ENCODE data around the gene MSLN. TPM values are rescaled to one million over a fixed set of nuclear protein-coding genes. Genes with fewer than 3 reads are reported as not detected.

Gene MSLN
- polyA plus RNA-seq, 2 of the 4 experiments (the other 2 are of a cell fraction), result 2.4 to 3.6 TPM

DNA sequence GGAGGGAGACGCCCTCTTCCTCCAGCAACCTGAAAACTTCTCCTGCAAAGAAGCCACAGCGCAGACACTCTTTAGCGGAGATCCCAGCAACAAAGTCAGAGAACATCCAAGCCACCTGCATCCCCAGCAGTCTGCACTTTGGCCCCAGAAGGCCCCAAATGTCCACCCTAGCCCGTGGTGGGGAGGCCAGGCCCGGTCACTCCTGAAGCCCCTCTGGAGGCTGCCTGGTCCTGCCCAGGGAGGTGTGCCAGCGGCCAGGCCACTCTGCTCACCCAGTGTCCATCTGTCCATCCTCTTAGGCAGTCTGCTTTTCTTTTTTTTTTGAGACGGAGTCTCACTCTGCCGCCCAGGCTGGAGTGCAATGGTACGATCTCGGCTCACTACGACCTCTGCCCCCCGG is 28.2 kb upstream of the MSLN start (continued):
- TF ChIP-seq FOSL2 (IDR thresholded peaks at IDR 0.05) (no peak), FOSL2 (CRISPR knock-in tag; IDR thresholded peaks at IDR 0.05) (no peak), CEBPB (IDR thresholded peaks at IDR 0.05) (no peak)

- POLR2A ChIA-PET, result interaction anchor here (1.4 kb wide), 1 partner anchor 8 kb away, joined by 4 read pairs; the partner anchor contains the start of gene CIAO3
- 85% methylated on average over 12 of the region's 13 CpGs for WGBS (ENCODE audit: missing lambda C conversion rate)
- Histone ChIP-seq H3K4me1 (peaks cover 6% of the 10 kb centered on the region; the same call in 1 of the 3 replicates), H3K9me3 (no peaks in the 10 kb centered on the region), H3K27ac (no peak overlapping the region), H3K4me2 (no peak overlapping the region), H3K4me3 (no peak overlapping the region)
- FAIRE-seq, result no peak
- peak in 1 of 2 experiments; percentile 53 for DNase-seq (ENCODE audit: low read depth in 1 of 2, low spot score in 1 of 2)
- CTCF ChIA-PET, result interaction anchor here (0.8 to 28.0 kb wide), 8 partner anchors 8 to 54 kb away, joined by 3 to 656 read pairs (median 6); partner anchors contain the start of genes ANTKMT, CCDC78, CIAO3 and FBXL16
- TF ChIP-seq FOSL2 (IDR thresholded peaks at IDR 0.05) (no peak), FOSL2 (CRISPR knock-in tag; IDR thresholded peaks at IDR 0.05) (0 out of 2 replicates have a peak, but pooled peaks have one; percentile 23), GATA3 (IDR thresholded peaks at IDR 0.05; ENCODE audit: borderline replicate concordance) (no peak)
- ATAC-seq, result no peak
Observed at GRCh38 chr16:732936-733335, 27.6 kb upstream of the MSLN start.

DNA sequence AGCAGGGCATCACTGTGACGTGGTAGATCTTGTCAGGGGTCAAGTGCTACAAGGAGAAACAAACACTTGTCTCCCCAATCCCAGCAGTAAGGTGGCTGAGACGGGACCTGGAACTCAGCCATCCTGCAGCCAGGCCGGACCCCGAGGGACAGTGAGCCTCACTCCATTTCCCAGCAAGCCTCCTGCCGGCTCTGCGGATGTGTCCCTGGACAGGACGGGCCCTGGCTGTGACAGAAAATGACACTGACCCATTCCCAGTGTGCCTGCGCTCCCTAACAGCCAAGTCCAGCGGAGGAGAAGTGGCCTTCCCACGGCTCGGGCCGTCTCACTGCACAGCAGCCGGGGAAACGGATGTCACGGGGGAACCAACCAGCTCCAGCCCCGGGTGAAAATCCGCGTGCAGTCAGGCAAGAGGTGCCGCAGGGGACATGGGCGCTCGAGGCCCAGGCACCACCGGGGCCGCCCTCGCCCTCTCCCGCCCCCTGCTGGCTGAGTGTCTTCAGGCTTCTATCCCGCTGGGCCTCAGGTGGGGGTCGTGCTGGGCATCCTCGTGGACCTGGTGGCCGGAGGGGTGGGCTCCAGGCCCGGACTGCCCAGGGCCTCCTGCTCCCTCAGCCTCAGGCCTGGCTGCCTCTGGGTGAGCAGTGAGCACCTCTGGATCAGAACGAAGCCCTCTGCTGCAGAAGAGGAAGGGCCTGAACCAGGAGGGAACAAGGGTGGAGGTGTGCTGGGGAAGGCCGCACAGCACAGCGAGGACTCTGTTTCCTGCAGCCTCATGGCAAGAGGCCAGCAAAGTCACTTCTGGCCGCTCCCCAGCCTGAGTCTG is 26.9 kb upstream of the MSLN start:
- peak; percentile 35 to 67; a peak in 4 of 6 replicates for ATAC-seq
- CTCF ChIA-PET, result interaction anchor here (0.7 to 28.0 kb wide), 11 partner anchors 7 to 55 kb away, joined by 3 to 656 read pairs (median 4); partner anchors contain the start of genes ANTKMT, CCDC78, CIAO3 and FBXL16
- Histone ChIP-seq H3K4me1 (peaks cover 5% of the 10 kb centered on the region; the same call in 1 of the 3 replicates), H3K9me3 (no peaks in the 10 kb centered on the region), H3K4me2 (no peak overlapping the region), H3K27ac (no peak overlapping the region), H3K4me3 (no peak overlapping the region)
- peak in 1 of 2 experiments; percentile 50 for DNase-seq (ENCODE audit: low read depth in 1 of 2, low spot score in 1 of 2)
- no peak for FAIRE-seq
- 65% methylated on average over 26 of the region's 34 CpGs for WGBS (ENCODE audit: missing lambda C conversion rate)
- POLR2A ChIA-PET, result no interaction called here
- TF ChIP-seq, protein P1, sequence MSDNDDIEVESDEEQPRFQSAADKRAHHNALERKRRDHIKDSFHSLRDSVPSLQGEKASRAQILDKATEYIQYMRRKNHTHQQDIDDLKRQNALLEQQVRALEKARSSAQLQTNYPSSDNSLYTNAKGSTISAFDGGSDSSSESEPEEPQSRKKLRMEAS (IDR thresholded peaks at IDR 0.05), result 0 out of 2 replicates have a peak, but pooled peaks have one; percentile 35
- TF ChIP-seq HOXB5 (CRISPR knock-in tag; IDR thresholded peaks at IDR 0.05), result no peak
- no peak for TF ChIP-seq KDM1A (IDR thresholded peaks at IDR 0.05; ENCODE audit: low read depth)
- TF ChIP-seq, protein P2, sequence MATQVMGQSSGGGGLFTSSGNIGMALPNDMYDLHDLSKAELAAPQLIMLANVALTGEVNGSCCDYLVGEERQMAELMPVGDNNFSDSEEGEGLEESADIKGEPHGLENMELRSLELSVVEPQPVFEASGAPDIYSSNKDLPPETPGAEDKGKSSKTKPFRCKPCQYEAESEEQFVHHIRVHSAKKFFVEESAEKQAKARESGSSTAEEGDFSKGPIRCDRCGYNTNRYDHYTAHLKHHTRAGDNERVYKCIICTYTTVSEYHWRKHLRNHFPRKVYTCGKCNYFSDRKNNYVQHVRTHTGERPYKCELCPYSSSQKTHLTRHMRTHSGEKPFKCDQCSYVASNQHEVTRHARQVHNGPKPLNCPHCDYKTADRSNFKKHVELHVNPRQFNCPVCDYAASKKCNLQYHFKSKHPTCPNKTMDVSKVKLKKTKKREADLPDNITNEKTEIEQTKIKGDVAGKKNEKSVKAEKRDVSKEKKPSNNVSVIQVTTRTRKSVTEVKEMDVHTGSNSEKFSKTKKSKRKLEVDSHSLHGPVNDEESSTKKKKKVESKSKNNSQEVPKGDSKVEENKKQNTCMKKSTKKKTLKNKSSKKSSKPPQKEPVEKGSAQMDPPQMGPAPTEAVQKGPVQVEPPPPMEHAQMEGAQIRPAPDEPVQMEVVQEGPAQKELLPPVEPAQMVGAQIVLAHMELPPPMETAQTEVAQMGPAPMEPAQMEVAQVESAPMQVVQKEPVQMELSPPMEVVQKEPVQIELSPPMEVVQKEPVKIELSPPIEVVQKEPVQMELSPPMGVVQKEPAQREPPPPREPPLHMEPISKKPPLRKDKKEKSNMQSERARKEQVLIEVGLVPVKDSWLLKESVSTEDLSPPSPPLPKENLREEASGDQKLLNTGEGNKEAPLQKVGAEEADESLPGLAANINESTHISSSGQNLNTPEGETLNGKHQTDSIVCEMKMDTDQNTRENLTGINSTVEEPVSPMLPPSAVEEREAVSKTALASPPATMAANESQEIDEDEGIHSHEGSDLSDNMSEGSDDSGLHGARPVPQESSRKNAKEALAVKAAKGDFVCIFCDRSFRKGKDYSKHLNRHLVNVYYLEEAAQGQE (IDR thresholded peaks at IDR 0.05), result no peak
- TF ChIP-seq, protein P3, sequence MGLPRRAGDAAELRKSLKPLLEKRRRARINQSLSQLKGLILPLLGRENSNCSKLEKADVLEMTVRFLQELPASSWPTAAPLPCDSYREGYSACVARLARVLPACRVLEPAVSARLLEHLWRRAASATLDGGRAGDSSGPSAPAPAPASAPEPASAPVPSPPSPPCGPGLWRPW (IDR thresholded peaks at IDR 0.05), result no peak
- TF ChIP-seq, protein P4, sequence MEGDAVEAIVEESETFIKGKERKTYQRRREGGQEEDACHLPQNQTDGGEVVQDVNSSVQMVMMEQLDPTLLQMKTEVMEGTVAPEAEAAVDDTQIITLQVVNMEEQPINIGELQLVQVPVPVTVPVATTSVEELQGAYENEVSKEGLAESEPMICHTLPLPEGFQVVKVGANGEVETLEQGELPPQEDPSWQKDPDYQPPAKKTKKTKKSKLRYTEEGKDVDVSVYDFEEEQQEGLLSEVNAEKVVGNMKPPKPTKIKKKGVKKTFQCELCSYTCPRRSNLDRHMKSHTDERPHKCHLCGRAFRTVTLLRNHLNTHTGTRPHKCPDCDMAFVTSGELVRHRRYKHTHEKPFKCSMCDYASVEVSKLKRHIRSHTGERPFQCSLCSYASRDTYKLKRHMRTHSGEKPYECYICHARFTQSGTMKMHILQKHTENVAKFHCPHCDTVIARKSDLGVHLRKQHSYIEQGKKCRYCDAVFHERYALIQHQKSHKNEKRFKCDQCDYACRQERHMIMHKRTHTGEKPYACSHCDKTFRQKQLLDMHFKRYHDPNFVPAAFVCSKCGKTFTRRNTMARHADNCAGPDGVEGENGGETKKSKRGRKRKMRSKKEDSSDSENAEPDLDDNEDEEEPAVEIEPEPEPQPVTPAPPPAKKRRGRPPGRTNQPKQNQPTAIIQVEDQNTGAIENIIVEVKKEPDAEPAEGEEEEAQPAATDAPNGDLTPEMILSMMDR (IDR thresholded peaks at IDR 0.05), result peak; percentile 49
